Stimulated activated CD4-positive, alpha-beta T cell treated with anti-CD3 and anti-CD28 coated beads, Interleukin-12 subunit alpha, Interleukin-12 subunit beta, amount 100 ng/mL, for 48 hours (primary cell): ENCODE measurements around the gene TCEA3.

Experiments used
- DNase-seq, 3 donors: peaks; one replicate each; pipeline ENCODE4 v3.0.0-alpha.2; 2020; ENCODE audit warnings: low read depth in 2 of 3, low spot score in 1 of 3

Gene TCEA3

GRCh38 chr1:23368562-23369334 lies 55.8 kb downstream of the TCEA3 start:
- peak; percentile 82 to 86 (median 84) for DNase-seq

- peak; percentile 95 to 98 (median 95) for DNase-seq
Observed at GRCh38 chr1:23367791-23368561, 56.6 kb downstream of the TCEA3 start.

- DNase-seq, result no peak
Observed at GRCh38 chr1:23367451-23367790, 57.1 kb downstream of the TCEA3 start.

- no peak for DNase-seq
Observed at GRCh38 chr1:23366598-23366997, 58.0 kb downstream of the TCEA3 start.

GRCh38 chr1:23366146-23366545 lies 58.4 kb downstream of the TCEA3 start:
- DNase-seq, result no peak

- DNase-seq, result no peak
Observed at GRCh38 chr1:23362218-23362713, 62.3 kb downstream of the TCEA3 start.

GRCh38 chr1:23358310-23358875 lies 66.2 kb downstream of the TCEA3 start:
- DNase-seq, result no peak

GRCh38 chr1:23357138-23357908 lies 67.2 kb downstream of the TCEA3 start:
- DNase-seq, result no peak

- no peak for DNase-seq
Observed at GRCh38 chr1:23356471-23357137, 67.9 kb downstream of the TCEA3 start.

GRCh38 chr1:23354245-23354644 lies 70.3 kb downstream of the TCEA3 start:
- no peak for DNase-seq

GRCh38 chr1:23352096-23352695 lies 72.4 kb downstream of the TCEA3 start:
- no peak for DNase-seq

GRCh38 chr1:23345920-23346319 lies 78.6 kb downstream of the TCEA3 start:
- DNase-seq, result no peak

- no peak for DNase-seq
Observed at GRCh38 chr1:23344987-23345472, 79.5 kb downstream of the TCEA3 start.

GRCh38 chr1:23344111-23344986 lies 80.2 kb downstream of the TCEA3 start, which contains the start of gene HNRNPR:
Gene HNRNPR, minus strand, starts transcription at chr1:23344284. Its CDS starts 3,276 bp downstream, at chr1:23341008.
- DNase-seq, result peak; percentile 99 to 100 (median 100)

- DNase-seq, result peak; percentile 49 to 54 (median 51)
Observed at GRCh38 chr1:23343221-23344110, 81.1 kb downstream of the TCEA3 start.

- DNase-seq, result no peak
Observed at GRCh38 chr1:23341931-23342692, 82.4 kb downstream of the TCEA3 start.

GRCh38 chr1:23339632-23340031 lies 84.9 kb downstream of the TCEA3 start:
- DNase-seq, result no peak
